A673 (cell line): ENCODE measurements around the gene ADAMTS14.

Source experiments
- EZH2 ChIP-seq: fragments of 200-600 bp; sonication (generic); IDR thresholded peaks from 2 replicates; pipeline ENCODE4 v1.6.1; 2017; ENCODE audit warnings: borderline replicate concordance, low read depth, mild to moderate bottlenecking, mixed read lengths, antibody characterized with exemption, low read length; ENCODE audit not compliant: poor library complexity, severe bottlenecking
- TF ChIP-seq, protein P1 (sequence below): fragments of 300-800, 200-600 bp; sonication (generic); conservative IDR thresholded peaks from 2 replicates; pipeline ENCODE4 v1.5.1; 2017; ENCODE audit warnings: low read depth, mild to moderate bottlenecking, antibody characterized with exemption, low read length, moderate library complexity, mixed read lengths

DNA sequence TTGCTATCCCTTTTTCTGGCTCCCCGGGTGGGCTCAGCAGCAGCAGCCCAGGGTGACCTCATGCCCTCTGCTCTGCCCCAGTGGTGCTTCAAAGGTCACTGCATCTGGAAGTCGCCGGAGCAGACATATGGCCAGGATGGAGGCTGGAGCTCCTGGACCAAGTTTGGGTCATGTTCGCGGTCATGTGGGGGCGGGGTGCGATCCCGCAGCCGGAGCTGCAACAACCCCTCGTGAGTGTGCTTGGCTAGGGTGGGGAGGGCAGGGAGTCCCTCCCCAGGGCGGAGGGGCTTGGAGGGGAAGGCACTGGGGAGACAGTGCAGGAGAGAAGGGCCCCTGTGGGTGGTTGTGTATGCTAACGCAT, 66.4 kb downstream of the ADAMTS14 start:
- TF ChIP-seq, protein P1, sequence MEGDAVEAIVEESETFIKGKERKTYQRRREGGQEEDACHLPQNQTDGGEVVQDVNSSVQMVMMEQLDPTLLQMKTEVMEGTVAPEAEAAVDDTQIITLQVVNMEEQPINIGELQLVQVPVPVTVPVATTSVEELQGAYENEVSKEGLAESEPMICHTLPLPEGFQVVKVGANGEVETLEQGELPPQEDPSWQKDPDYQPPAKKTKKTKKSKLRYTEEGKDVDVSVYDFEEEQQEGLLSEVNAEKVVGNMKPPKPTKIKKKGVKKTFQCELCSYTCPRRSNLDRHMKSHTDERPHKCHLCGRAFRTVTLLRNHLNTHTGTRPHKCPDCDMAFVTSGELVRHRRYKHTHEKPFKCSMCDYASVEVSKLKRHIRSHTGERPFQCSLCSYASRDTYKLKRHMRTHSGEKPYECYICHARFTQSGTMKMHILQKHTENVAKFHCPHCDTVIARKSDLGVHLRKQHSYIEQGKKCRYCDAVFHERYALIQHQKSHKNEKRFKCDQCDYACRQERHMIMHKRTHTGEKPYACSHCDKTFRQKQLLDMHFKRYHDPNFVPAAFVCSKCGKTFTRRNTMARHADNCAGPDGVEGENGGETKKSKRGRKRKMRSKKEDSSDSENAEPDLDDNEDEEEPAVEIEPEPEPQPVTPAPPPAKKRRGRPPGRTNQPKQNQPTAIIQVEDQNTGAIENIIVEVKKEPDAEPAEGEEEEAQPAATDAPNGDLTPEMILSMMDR, result no peak
- TF ChIP-seq EZH2, result no peak
